Neural progenitor cell (in vitro differentiated cells): ENCODE measurements around the gene UNCX.

ENCODE experiments used
- EZH2phosphoT487 ChIP-seq: fragments of 200-600 bp; sonication (generic); IDR thresholded peaks from 2 replicates; pipeline ENCODE4 v1.6.1; 2017; ENCODE audit warnings: antibody characterized with exemption
- TF ChIP-seq, protein P1 (sequence below): fragments of 200-600 bp; sonication (generic); IDR thresholded peaks from 2 replicates; pipeline ENCODE4 v1.5.1; 2017; ENCODE audit warnings: antibody characterized with exemption, mild to moderate bottlenecking

DNA sequence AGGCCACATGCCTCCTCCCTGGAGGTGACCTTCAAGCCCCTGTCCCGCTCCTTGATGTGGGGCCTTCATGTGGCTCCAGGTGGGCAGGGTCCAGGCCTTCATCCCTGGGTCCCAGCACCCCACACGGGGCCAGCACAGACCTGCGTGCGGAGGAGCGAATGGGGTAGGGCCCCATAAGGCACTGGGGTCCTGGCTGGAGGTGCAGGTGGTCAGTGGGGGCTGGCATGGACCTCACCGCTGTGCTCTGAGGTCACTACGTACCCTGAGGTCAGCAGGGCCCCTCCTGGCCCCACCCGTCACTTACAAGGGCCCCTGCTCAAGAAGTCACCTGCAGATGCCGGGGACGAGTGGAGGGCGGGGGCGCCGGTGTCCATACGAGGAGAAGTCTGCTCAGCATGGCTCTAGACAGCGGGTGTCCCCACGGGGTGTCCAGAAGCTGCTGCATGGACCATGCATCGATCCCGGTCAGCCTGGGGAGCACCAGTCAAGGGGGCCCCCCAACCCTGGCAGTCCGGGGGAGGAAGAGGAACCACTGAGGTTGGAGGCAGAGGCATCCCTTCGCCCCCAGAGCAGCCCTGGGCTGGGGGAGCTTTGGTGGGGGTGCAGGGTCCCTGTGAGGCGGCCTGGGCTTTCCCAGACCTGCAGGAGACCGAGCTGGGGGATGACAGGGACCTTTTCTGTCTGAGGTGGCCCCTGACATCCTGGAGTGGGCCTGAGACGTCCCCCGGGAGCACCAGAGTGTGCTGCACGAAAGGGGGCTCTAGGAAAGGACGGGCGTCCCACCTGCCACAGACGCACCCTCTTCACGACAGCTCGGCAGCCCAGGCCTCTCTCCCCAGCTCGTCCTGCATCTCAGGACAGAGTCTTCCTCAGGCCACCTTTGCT, 34.6 kb downstream of the UNCX start:
- TF ChIP-seq, protein P1, sequence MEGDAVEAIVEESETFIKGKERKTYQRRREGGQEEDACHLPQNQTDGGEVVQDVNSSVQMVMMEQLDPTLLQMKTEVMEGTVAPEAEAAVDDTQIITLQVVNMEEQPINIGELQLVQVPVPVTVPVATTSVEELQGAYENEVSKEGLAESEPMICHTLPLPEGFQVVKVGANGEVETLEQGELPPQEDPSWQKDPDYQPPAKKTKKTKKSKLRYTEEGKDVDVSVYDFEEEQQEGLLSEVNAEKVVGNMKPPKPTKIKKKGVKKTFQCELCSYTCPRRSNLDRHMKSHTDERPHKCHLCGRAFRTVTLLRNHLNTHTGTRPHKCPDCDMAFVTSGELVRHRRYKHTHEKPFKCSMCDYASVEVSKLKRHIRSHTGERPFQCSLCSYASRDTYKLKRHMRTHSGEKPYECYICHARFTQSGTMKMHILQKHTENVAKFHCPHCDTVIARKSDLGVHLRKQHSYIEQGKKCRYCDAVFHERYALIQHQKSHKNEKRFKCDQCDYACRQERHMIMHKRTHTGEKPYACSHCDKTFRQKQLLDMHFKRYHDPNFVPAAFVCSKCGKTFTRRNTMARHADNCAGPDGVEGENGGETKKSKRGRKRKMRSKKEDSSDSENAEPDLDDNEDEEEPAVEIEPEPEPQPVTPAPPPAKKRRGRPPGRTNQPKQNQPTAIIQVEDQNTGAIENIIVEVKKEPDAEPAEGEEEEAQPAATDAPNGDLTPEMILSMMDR: no peak
- no peak for TF ChIP-seq EZH2phosphoT487
